Keratinocyte (primary cell): ENCODE results near the gene GGCX.

ENCODE experiments used
- CTCF ChIP-seq, 3 experiments: IDR thresholded peaks in 1 of 3; conservative IDR thresholded peaks in 1 of 3; optimal IDR thresholded peaks in 1 of 3; 2 replicates in 2 of 3; 3 replicates in 1 of 3; pipeline versions ENCODE3 to v1.5.1; 2011; ENCODE audit warnings: low read length in 3 of 3, mild to moderate bottlenecking in 3 of 3, moderate library complexity in 2 of 3, control low read depth in 1 of 3, inconsistent platforms in 1 of 3; ENCODE audit not compliant: insufficient read depth in 2 of 3; ENCODE audit errors: extremely low read depth in 1 of 3
- EZH2 ChIP-seq: IDR thresholded peaks from one replicate; pipeline ENCODE4 v1.6.1; 2012; ENCODE audit warnings: inconsistent platforms, mild to moderate bottlenecking, low read length, moderate library complexity

DNA sequence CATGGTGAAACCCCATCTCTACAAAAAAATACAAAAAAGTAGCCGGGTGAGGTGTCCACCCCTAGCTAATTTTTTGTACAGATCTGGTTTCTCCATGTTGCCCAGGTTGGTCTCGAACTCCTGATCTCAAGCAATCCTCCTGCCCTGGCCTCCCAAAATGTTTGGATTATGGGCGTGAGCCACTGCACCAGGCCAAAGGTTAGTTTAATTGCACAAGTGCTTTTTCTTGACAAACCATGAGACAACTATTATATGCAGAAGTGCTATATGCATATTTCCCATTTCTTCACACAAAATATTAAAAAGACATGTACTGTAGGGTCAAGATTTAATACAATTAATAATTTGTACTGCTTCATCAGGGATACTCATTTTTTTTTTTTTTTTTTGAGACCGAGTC is 5.0 kb upstream of the GGCX start:
- TF ChIP-seq CTCF (optimal IDR thresholded peaks at IDR 0.05 in 1 of 3, IDR thresholded peaks at IDR 0.05 in 1 of 3, conservative IDR thresholded peaks at IDR 0.05 in 1 of 3; ENCODE audit: extremely low read depth in 1 of 3, insufficient read depth in 2 of 3, low read length in 3 of 3) (no peak), EZH2 (no peak)
